Measurements from ENCODE around the gene MAPRE2.

The MAPRE2 gene

DNA sequence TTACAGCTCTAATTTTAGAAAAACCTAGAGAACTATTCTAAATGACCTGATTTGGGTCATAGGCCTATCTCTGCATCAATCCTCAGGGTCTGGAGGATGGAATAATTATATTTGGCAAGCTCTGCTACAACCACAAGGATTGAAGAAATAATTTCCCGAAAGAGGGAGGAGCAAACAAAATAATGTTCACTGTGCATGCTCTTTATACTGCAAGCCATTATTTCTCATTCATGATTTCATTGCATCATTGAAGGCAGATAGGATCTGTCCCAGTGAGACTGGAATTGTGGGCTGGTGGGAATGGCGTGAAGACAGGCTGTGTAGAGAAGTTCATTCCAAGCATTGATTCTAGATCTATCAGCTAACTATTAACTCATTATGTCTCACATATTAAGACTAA lies 12.7 kb upstream of the MAPRE2 start:
- Mint-ChIP-seq H3K36me3 (ENCODE audit: low read depth) (no peaks in the 10 kb centered on the region), H3K9me3 (no peaks in the 10 kb centered on the region), H3K27ac (peak overlapping the region in 1 of 3 experiments; percentile 31), H3K4me1 (peaks cover 45% of the 10 kb centered on the region), H3K4me3 (no peak overlapping the region), H3K27me3 (ENCODE audit: low read depth) (no peaks in the 10 kb centered on the region)
- TF ChIP-seq, protein P1, sequence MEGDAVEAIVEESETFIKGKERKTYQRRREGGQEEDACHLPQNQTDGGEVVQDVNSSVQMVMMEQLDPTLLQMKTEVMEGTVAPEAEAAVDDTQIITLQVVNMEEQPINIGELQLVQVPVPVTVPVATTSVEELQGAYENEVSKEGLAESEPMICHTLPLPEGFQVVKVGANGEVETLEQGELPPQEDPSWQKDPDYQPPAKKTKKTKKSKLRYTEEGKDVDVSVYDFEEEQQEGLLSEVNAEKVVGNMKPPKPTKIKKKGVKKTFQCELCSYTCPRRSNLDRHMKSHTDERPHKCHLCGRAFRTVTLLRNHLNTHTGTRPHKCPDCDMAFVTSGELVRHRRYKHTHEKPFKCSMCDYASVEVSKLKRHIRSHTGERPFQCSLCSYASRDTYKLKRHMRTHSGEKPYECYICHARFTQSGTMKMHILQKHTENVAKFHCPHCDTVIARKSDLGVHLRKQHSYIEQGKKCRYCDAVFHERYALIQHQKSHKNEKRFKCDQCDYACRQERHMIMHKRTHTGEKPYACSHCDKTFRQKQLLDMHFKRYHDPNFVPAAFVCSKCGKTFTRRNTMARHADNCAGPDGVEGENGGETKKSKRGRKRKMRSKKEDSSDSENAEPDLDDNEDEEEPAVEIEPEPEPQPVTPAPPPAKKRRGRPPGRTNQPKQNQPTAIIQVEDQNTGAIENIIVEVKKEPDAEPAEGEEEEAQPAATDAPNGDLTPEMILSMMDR (IDR thresholded peaks at IDR 0.05; ENCODE audit: unreplicated experiment in 3 of 3) = no peak

DNA sequence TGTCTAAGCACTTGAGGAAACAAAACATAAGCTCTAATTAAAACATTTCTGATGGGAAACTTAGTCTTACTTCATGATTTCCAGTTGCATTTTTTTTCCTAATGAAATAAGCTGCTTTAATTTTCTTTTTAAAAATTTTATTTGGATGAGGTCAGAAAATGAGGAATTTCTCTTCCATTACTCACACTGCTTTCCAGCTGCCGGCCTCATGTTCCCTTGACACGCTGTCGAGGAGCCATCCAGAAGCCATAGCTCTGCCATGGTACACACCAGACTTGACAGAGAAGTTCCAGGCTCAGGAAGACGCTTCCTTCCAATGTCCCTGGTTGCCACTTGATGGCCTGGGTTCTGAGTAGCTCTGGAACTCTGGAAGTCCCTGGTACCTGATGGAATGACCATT lies 12.1 kb upstream of the MAPRE2 start:
- Mint-ChIP-seq H3K4me1 (peaks cover 44% of the 10 kb centered on the region), H3K36me3 (ENCODE audit: low read depth) (no peaks in the 10 kb centered on the region), H3K9me3 (no peaks in the 10 kb centered on the region), H3K27me3 (ENCODE audit: low read depth) (no peaks in the 10 kb centered on the region), H3K27ac (peak overlapping the region in 1 of 3 experiments; percentile 31), H3K4me3 (no peak overlapping the region)
- TF ChIP-seq, protein P1 (IDR thresholded peaks at IDR 0.05; ENCODE audit: unreplicated experiment in 3 of 3) = no peak

DNA sequence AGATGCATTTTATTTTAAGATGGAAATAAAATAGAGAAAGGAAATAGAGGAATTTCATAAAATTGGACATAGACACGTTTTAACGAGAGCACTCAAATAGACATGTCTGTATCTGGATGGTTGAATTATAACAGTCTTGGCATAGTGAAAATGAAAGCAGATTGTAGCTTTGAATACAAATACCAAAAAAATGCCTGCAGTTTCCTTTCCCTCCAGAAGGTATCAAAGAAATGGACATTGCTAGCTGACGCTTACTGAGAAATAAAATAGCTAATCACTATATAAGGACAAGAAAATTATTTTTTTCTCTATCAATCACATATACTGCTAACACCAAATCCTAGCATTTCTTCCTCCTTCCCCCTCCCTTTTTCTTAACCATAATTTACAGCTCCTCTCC lies 11.4 kb upstream of the MAPRE2 start:
- Mint-ChIP-seq H3K4me1 (peaks cover 38% of the 10 kb centered on the region), H3K27ac (no peak overlapping the region), H3K27me3 (ENCODE audit: low read depth) (no peaks in the 10 kb centered on the region), H3K36me3 (ENCODE audit: low read depth) (no peaks in the 10 kb centered on the region), H3K9me3 (no peaks in the 10 kb centered on the region), H3K4me3 (no peak overlapping the region)
- TF ChIP-seq, protein P1 (IDR thresholded peaks at IDR 0.05; ENCODE audit: unreplicated experiment in 3 of 3) = no peak

DNA sequence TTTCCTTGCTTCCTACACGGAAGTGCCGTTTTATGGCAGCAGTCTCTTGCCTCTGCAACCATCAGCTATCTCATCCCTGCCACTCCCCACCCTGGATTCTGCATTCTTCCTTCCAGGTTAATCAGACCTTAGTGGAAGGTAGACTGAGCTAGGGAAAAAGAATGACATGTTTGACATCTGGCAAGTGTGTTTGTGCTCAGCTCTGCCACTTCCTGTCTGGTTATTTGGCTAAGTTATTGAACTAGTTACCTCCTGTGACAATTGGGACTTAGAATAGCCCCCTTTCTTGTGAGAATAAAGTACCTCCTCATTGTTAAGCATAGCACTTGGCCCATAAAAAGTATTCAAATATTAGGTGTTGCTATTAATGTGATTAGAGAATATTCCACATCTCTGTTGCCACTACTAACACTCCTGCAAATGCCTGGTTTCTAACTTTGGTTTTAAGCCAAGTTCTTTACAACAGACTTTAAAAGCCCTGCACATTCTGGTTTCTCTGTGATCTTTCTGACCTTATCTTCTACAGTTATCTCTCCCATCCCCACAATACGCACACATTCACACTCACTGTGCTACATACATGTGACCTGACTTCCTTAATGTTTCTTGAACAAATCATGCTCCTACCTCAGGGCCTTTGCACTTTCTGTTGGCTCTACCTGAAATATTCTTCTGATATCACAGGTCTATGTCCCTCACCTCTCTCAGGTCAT lies 10.8 kb upstream of the MAPRE2 start:
- H3K9me3 Mint-ChIP-seq = peaks cover under 1% of the 10 kb centered on the region
- H3K36me3 Mint-ChIP-seq (ENCODE audit: low read depth) = peaks cover under 1% of the 10 kb centered on the region
- peaks cover 31% of the 10 kb centered on the region for H3K4me1 Mint-ChIP-seq
- H3K4me3 Mint-ChIP-seq = no peak overlapping the region
- H3K27ac Mint-ChIP-seq = no peak overlapping the region
- TF ChIP-seq, protein P1 (IDR thresholded peaks at IDR 0.05; ENCODE audit: unreplicated experiment in 3 of 3) = no peak
- no peaks in the 10 kb centered on the region for H3K27me3 Mint-ChIP-seq (ENCODE audit: low read depth)

DNA sequence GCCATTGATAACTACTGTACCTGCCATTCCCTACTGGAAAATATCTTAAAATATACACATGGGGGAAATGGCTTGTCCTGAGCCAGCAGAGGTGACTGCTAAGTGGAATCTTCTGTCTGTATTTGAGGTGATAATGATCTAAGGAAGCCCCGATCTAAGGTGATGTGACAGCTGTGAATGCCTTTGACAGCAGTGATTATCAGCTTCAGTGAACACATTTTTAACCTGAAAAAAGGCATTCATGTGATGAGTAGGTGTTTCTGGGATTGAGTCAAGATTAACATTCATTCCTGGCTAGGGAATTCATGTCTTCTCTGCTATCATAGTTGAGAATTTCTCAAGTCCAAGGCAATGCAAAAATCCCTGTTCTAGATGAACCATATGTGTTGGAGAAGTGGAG lies 9.1 kb upstream of the MAPRE2 start:
- TF ChIP-seq, protein P1 (IDR thresholded peaks at IDR 0.05; ENCODE audit: unreplicated experiment in 3 of 3) = no peak
- H3K4me3 Mint-ChIP-seq = no peak overlapping the region
- H3K27me3 Mint-ChIP-seq (ENCODE audit: low read depth) = no peaks in the 10 kb centered on the region
- H3K27ac Mint-ChIP-seq = no peak overlapping the region
- H3K4me1 Mint-ChIP-seq = peaks cover 16% of the 10 kb centered on the region
- H3K36me3 Mint-ChIP-seq (ENCODE audit: low read depth) = peaks cover 5% of the 10 kb centered on the region
- peaks cover 5% of the 10 kb centered on the region for H3K9me3 Mint-ChIP-seq

DNA sequence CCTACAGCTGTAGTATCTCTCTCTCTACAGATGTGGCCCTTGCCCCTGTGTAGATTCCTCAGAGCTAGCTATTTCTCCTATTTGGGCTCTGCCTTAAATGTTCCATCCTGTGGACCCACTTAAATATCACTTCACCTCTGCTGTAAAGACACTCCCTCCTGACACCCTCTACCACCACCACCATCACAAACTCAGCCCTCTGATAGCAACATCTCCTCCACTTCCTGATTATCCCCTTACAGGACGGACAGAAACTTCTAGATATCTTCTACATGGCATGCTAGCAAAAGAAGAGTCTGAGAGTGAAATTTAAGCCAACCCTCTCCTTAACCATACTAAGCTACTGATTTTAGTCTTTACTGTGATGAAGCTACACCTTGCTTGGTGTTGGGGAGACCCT lies 3.2 kb upstream of the MAPRE2 start:
- Mint-ChIP-seq H3K4me3 (no peak overlapping the region), H3K36me3 (ENCODE audit: low read depth) (peaks cover 5% of the 10 kb centered on the region), H3K9me3 (peaks cover 5% of the 10 kb centered on the region), H3K27ac (no peak overlapping the region), H3K4me1 (peaks cover 11% of the 10 kb centered on the region), H3K27me3 (ENCODE audit: low read depth) (no peaks in the 10 kb centered on the region)
- TF ChIP-seq, protein P1 (IDR thresholded peaks at IDR 0.05; ENCODE audit: unreplicated experiment in 3 of 3) = no peak
